Caco-2 (cell line): ENCODE data around the gene MAP1A. TPM values are rescaled to one million over a fixed set of nuclear protein-coding genes. Genes with fewer than 3 reads are reported as not detected.
A peak's percentile ranks its signal among the peaks of the same experiment; 100 is the strongest.

ENCODE experiments used
- BruUV-seq: library from RNA; stranded (reverse); fragments of 400-500 nt; replicated peaks from 2 replicates; lab custom pipeline; 2021; lab: Mats Ljungman, UMichigan
- CTCF ChIA-PET: fragments of 300-600 bp; sonication (Branson Sonifier 250); formaldehyde crosslinking; loops from one replicate; lab custom pipeline; 2022; ENCODE audit warnings: antibody characterized with exemption; lab: Charles Lee
- POLR2A ChIA-PET: fragments of 300-600 bp; sonication (Branson Sonifier 250); formaldehyde crosslinking; loops from one replicate; lab custom pipeline; 2022; ENCODE audit warnings: antibody characterized with exemption; lab: Charles Lee
- DNase-seq, 2 experiments: peaks; one replicate each; pipeline versions ENCODE4 v3.0.0 to v3.0.0-alpha.2; 2020 to 2022
- H3K27me3 ChIP-seq: replicated peaks from 2 replicates; pipeline ENCODE4 v1.6.0; 2011; ENCODE audit warnings: low read length; ENCODE audit not compliant: control insufficient read depth, insufficient read depth
- H3K36me3 ChIP-seq: 2 replicates; pipeline ENCODE4 v1.5.1; 2011; ENCODE audit warnings: low read length; ENCODE audit not compliant: control insufficient read depth, insufficient read depth
- H3K4me1 ChIP-seq: fragments of 250-450 bp; sonication (Bioruptor Pico); 2 replicates; pipeline ENCODE4 v1.5.1; 2020; ENCODE audit warnings: mild to moderate bottlenecking
- H3K4me3 ChIP-seq: 2 replicates; pipeline ENCODE4 v1.5.1; 2011; ENCODE audit warnings: low read depth, mild to moderate bottlenecking, control low read depth, low read length
- H3K9me3 ChIP-seq: fragments of 250-450 bp; sonication (Bioruptor Pico); 2 replicates; pipeline ENCODE4 v1.5.1; 2020; ENCODE audit warnings: mild to moderate bottlenecking, moderate library complexity
- H3K27ac Mint-ChIP-seq: one replicate; pipeline ENCODE4 v1.8.0; 2022; ENCODE audit warnings: mixed read lengths; ENCODE audit not compliant: unreplicated experiment
- H3K27me3 Mint-ChIP-seq: one replicate; pipeline ENCODE4 v1.8.0; 2022; ENCODE audit warnings: mixed read lengths; ENCODE audit not compliant: insufficient read depth, unreplicated experiment
- H3K36me3 Mint-ChIP-seq: one replicate; pipeline ENCODE4 v1.8.0; 2022; ENCODE audit warnings: mild to moderate bottlenecking, mixed read lengths; ENCODE audit not compliant: insufficient read depth, unreplicated experiment
- H3K4me1 Mint-ChIP-seq: one replicate; pipeline ENCODE4 v1.8.0; 2022; ENCODE audit warnings: low read depth, mixed read lengths; ENCODE audit not compliant: unreplicated experiment
- H3K4me3 Mint-ChIP-seq: one replicate; pipeline ENCODE4 v1.8.0; 2022; ENCODE audit warnings: mild to moderate bottlenecking, moderate library complexity, mixed read lengths; ENCODE audit not compliant: unreplicated experiment
- H3K9me3 Mint-ChIP-seq: one replicate; pipeline ENCODE4 v1.8.0; 2022; ENCODE audit warnings: mixed read lengths; ENCODE audit not compliant: unreplicated experiment
- intact Hi-C: fragments of 100-400 bp; cut with micrococcal nuclease; formaldehyde crosslinking; loops from one replicate; pipeline ENCODE4 v1.10.0; 2022; ENCODE audit not compliant: unreplicated experiment
- total RNA-seq: library from RNA; stranded (reverse); gene quantifications from 2 replicates; pipeline ENCODE4 v1.2.3, GENCODE V29; 2022
- TF ChIP-seq, protein P1 (sequence below), 2 experiments: fragments of 200-600 bp in 1 of 2; IDR thresholded peaks; 1 replicate in 1 of 2; 2 replicates in 1 of 2; pipeline versions ENCODE4 v1.5.1 to v1.8.0; 2011 to 2022; ENCODE audit warnings: antibody characterized with exemption in 1 of 2, control low read depth in 1 of 2, inconsistent platforms in 1 of 2, low read depth in 1 of 2, low read length in 1 of 2, mild to moderate bottlenecking in 1 of 2, moderate library complexity in 1 of 2; ENCODE audit not compliant: insufficient read depth in 1 of 2, severe bottlenecking in 1 of 2, unreplicated experiment in 1 of 2

The MAP1A gene
- total RNA-seq, 1 experiment from 2014 or later = 0.84 TPM

DNA sequence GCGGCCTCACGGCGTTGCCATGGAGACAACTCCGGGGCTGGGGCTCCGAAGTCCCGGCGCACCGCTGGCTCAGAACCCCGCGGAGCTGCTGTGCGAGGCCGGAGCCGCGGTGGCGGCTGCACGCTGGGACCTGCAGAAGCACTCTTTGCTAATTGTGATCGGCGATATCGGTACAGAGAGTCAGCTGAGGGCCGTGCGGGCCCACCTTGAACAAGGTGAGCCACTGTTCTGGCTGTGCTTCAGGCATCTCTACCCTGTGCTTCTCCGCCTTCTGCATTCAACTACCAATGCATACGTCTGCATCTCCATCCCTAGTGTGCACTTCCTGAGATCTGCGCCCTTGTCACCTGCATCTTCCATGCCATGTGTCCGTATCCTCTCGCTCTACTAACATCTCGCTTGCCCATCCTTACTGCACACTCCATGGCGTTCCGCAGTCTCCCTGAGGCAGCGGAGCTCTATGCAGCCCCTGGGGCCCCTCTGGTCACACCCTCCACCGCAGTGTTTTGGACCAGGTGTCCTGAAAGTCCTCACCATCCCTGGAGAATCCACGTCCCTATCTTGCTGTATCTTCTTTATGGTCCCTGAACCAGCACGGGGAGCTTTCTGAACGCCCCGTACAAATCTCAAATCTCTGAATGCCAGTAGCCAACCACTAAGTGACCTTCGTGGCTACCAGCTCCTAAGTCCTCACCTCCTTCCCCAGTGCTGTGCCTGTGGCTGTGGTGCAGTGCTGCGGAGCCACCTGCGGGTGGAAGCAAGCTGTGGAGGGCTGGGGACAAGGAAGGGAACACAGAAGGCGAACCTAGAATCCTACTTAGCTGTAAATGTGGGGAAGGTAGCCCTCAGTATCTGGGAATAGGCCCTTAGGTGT is 6.2 kb upstream of the MAP1A start:
- ChIA-PET CTCF (interaction anchor here (0.6 to 3.1 kb wide), 6 partner anchors 18 to 235 kb away, joined by 3 to 18 read pairs (median 5); partner anchors contain the start of genes PDIA3 and TP53BP1), POLR2A (interaction anchor here (1.2 to 2.8 kb wide), 2 partner anchors 18 to 235 kb away, joined by 3 to 14 read pairs; partner anchors contain the start of gene TP53BP1)
- BruUV-seq = no TSS peak
- peak; percentile 63 to 67 for DNase-seq
- peak overlapping the region; percentile 87 for H3K27ac Mint-ChIP-seq
- no peaks in the 10 kb centered on the region for H3K9me3 Mint-ChIP-seq
- Histone ChIP-seq H3K4me1 (peaks cover 5% of the 10 kb centered on the region; the same call in 1 of the 2 replicates), H3K36me3 (no peaks in the 10 kb centered on the region), H3K9me3 (no peaks in the 10 kb centered on the region), H3K4me3 (peak overlapping the region; percentile 52), H3K27me3 (no peaks in the 10 kb centered on the region; the same call in 1 of the 2 replicates)
- H3K36me3 Mint-ChIP-seq = peaks cover 20% of the 10 kb centered on the region
- peak overlapping the region; percentile 99 for H3K4me3 Mint-ChIP-seq
- TF ChIP-seq, protein P1, sequence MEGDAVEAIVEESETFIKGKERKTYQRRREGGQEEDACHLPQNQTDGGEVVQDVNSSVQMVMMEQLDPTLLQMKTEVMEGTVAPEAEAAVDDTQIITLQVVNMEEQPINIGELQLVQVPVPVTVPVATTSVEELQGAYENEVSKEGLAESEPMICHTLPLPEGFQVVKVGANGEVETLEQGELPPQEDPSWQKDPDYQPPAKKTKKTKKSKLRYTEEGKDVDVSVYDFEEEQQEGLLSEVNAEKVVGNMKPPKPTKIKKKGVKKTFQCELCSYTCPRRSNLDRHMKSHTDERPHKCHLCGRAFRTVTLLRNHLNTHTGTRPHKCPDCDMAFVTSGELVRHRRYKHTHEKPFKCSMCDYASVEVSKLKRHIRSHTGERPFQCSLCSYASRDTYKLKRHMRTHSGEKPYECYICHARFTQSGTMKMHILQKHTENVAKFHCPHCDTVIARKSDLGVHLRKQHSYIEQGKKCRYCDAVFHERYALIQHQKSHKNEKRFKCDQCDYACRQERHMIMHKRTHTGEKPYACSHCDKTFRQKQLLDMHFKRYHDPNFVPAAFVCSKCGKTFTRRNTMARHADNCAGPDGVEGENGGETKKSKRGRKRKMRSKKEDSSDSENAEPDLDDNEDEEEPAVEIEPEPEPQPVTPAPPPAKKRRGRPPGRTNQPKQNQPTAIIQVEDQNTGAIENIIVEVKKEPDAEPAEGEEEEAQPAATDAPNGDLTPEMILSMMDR (IDR thresholded peaks at IDR 0.05; ENCODE audit: insufficient read depth in 1 of 2, low read depth in 1 of 2, low read length in 1 of 2, severe bottlenecking in 1 of 2, unreplicated experiment in 1 of 2) = peak in 1 of 2 experiments; percentile 32
- intact Hi-C loops = loop anchor here (1.0 kb wide), 1 partner anchor 70 kb away; no protein-coding TSS in a partner anchor
- peaks cover 18% of the 10 kb centered on the region for H3K4me1 Mint-ChIP-seq
- peaks cover 5% of the 10 kb centered on the region for H3K27me3 Mint-ChIP-seq

DNA sequence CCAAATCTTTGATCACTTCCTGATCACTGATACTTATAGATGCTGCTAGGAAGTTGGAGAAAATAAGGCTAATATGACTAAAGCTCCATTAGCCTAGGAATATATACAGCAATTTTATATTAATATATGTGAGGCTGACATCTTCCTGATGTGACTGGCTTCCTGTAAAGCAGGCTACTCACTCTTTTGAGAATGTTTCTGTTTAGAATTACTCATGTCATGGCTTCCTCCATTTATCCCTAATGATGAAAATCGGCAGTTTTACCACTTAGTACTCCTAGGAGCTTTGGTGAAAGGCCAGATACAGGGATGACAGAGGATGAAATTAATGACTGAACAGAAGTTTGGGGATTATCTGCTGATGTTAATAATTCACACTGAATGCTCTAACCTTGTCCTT is 3.9 kb upstream of the MAP1A start:
- Histone ChIP-seq H3K27me3 (no peaks in the 10 kb centered on the region; the same call in 1 of the 2 replicates), H3K4me3 (no peak overlapping the region), H3K9me3 (no peaks in the 10 kb centered on the region), H3K36me3 (no peaks in the 10 kb centered on the region), H3K4me1 (peaks cover 9% of the 10 kb centered on the region; the same call in 1 of the 2 replicates)
- H3K4me1 Mint-ChIP-seq = peaks cover 34% of the 10 kb centered on the region
- no peak overlapping the region for H3K27ac Mint-ChIP-seq
- TF ChIP-seq, protein P1 (IDR thresholded peaks at IDR 0.05; ENCODE audit: insufficient read depth in 1 of 2, low read depth in 1 of 2, low read length in 1 of 2, severe bottlenecking in 1 of 2, unreplicated experiment in 1 of 2) = no peak
- intact Hi-C loops = no loop called here
- no TSS peak for BruUV-seq
- no peaks in the 10 kb centered on the region for H3K9me3 Mint-ChIP-seq
- H3K36me3 Mint-ChIP-seq = peaks cover 20% of the 10 kb centered on the region
- H3K4me3 Mint-ChIP-seq = no peak overlapping the region
- peaks cover 5% of the 10 kb centered on the region for H3K27me3 Mint-ChIP-seq
- ChIA-PET CTCF (interaction anchor here (0.6 to 1.4 kb wide), 4 partner anchors 10 to 72 kb away, joined by 3 to 10 read pairs (median 4); no protein-coding TSS in a partner anchor), POLR2A (interaction anchor here (0.8 kb wide), 1 partner anchor 72 kb away, joined by 3 read pairs; no protein-coding TSS in a partner anchor)
- DNase-seq = no peak
